DND-41 (cell line): ENCODE results near the gene SLC9A4.

Experiments
- ATAC-seq: fragments of 200-7000 bp; cut with Tn5 transposase; 3 replicates; pipeline ENCODE4 v1.9.1; 2021; ENCODE audit warnings: low read depth; ENCODE audit not compliant: insufficient read depth
- DNase-seq: peaks from one replicate; pipeline ENCODE4 v3.0.0-alpha.2; 2020
- H2AFZ ChIP-seq: 2 replicates; pipeline ENCODE4 v1.6.0; 2012; ENCODE audit warnings: low read depth, low read length
- H3K27ac ChIP-seq: 2 replicates; pipeline ENCODE4 v1.5.1; 2012; ENCODE audit warnings: low read length, inconsistent platforms
- H3K27me3 ChIP-seq: fragments of 200-600 bp; sonication (generic); 2 replicates; pipeline ENCODE4 v1.6.0; 2012; ENCODE audit warnings: low read length, mild to moderate bottlenecking, inconsistent platforms; ENCODE audit not compliant: insufficient read depth, poor library complexity
- H3K36me3 ChIP-seq: 2 replicates; pipeline ENCODE4 v1.5.1; 2012; ENCODE audit warnings: low read length, inconsistent platforms; ENCODE audit not compliant: insufficient read depth
- H3K4me1 ChIP-seq: 2 replicates; pipeline ENCODE4 v1.5.1; 2012; ENCODE audit warnings: mild to moderate bottlenecking, low read length; ENCODE audit not compliant: insufficient read depth
- H3K4me2 ChIP-seq: 2 replicates; pipeline ENCODE4 v1.6.0; 2012; ENCODE audit warnings: mild to moderate bottlenecking, moderate library complexity, low read length, inconsistent platforms; ENCODE audit not compliant: insufficient read depth
- H3K4me3 ChIP-seq, 2 experiments: fragments of 200-600 bp in 1 of 2; shearing (Covaris generic) in 1 of 2; 2 replicates each; pipeline ENCODE4 v1.5.1; 2012 to 2016; ENCODE audit warnings: inconsistent platforms in 2 of 2, low read length in 2 of 2, mild to moderate bottlenecking in 2 of 2, low read depth in 1 of 2, moderate library complexity in 1 of 2
- H3K79me2 ChIP-seq: 2 replicates; pipeline ENCODE4 v1.6.0; 2012; ENCODE audit warnings: low read length, inconsistent platforms; ENCODE audit not compliant: insufficient read depth
- H3K9ac ChIP-seq: 2 replicates; pipeline ENCODE4 v1.6.0; 2012; ENCODE audit warnings: low read depth, mild to moderate bottlenecking, inconsistent platforms, low read length, moderate library complexity
- H3K9me3 ChIP-seq: 2 replicates; pipeline ENCODE4 v1.5.1; 2012; ENCODE audit warnings: low read length, moderate library complexity, mild to moderate bottlenecking, inconsistent platforms; ENCODE audit not compliant: insufficient read depth, severe bottlenecking
- H4K20me1 ChIP-seq: 2 replicates; pipeline ENCODE4 v1.6.0; 2012; ENCODE audit warnings: low read length; ENCODE audit not compliant: insufficient read depth
- EZH2 ChIP-seq: IDR thresholded peaks from 3 replicates; pipeline ENCODE4 v1.6.1; 2012; ENCODE audit warnings: borderline replicate concordance, low read depth, mild to moderate bottlenecking, moderate library complexity, low read length, inconsistent platforms; ENCODE audit not compliant: severe bottlenecking
- TF ChIP-seq, protein P1 (sequence below): IDR thresholded peaks from 2 replicates; pipeline ENCODE4 v1.5.1; 2012; ENCODE audit warnings: borderline replicate concordance, low read length, moderate library complexity, mild to moderate bottlenecking; ENCODE audit not compliant: poor library complexity, severe bottlenecking; ENCODE audit errors: extremely low read depth

Gene SLC9A4

DNA sequence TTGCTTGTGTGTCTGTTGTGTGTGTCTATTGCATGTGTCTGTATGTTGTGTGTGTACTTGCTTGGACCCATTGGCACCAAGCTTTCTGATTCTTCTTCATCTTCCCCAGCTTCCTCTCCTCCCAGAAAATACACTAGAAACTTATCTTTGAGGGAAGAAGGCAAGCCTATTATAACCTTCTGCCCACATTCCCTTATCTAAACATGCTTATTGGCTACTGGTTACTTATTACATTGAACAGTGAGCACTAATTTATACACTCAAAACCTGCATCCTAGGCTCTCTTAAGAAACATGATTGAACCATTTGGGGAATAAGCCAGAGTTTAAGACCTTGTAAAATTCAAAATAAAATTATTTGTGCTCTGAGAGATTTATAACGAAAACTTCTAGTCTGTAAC lies 26.5 kb downstream of the SLC9A4 start:
- Histone ChIP-seq H3K4me2 (no peak overlapping the region), H3K79me2 (no peaks in the 10 kb centered on the region), H3K9me3 (no peaks in the 10 kb centered on the region), H3K36me3 (no peaks in the 10 kb centered on the region), H3K9ac (no peak overlapping the region), H3K4me3 (no peak overlapping the region), H3K27me3 (peaks cover 3% of the 10 kb centered on the region), H3K4me1 (no peaks in the 10 kb centered on the region), H4K20me1 (no peaks in the 10 kb centered on the region), H2AFZ (no peak overlapping the region), H3K27ac (no peak overlapping the region)
- DNase-seq (no peak), ATAC-seq (no peak)
- no peak for TF ChIP-seq EZH2
- TF ChIP-seq, protein P1, sequence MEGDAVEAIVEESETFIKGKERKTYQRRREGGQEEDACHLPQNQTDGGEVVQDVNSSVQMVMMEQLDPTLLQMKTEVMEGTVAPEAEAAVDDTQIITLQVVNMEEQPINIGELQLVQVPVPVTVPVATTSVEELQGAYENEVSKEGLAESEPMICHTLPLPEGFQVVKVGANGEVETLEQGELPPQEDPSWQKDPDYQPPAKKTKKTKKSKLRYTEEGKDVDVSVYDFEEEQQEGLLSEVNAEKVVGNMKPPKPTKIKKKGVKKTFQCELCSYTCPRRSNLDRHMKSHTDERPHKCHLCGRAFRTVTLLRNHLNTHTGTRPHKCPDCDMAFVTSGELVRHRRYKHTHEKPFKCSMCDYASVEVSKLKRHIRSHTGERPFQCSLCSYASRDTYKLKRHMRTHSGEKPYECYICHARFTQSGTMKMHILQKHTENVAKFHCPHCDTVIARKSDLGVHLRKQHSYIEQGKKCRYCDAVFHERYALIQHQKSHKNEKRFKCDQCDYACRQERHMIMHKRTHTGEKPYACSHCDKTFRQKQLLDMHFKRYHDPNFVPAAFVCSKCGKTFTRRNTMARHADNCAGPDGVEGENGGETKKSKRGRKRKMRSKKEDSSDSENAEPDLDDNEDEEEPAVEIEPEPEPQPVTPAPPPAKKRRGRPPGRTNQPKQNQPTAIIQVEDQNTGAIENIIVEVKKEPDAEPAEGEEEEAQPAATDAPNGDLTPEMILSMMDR, result no peak

DNA sequence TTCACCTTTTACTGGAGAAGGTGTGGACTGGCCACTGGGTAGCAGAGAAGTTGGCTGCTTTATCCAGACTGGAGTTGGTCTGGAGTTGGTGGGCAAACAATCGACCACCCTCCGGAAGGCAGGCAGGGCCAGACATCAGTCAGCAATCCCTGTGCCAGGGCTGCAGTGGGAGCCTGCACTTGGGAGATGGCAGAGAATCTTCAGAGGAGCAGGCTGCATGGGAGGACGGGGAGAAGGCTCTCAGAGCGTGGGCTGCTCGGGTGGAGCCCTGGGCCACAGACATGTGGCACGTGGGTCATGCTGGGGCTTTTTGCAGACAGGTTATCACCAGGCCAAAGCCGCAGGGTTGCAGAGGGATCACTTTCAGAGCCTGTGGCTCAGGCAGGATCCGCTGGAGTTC lies 29.6 kb downstream of the SLC9A4 start:
- Histone ChIP-seq H3K4me2 (no peak overlapping the region), H3K36me3 (no peaks in the 10 kb centered on the region), H3K27me3 (no peaks in the 10 kb centered on the region), H3K79me2 (no peaks in the 10 kb centered on the region), H3K27ac (no peak overlapping the region), H3K9me3 (no peaks in the 10 kb centered on the region), H3K4me3 (no peak overlapping the region), H2AFZ (no peak overlapping the region), H4K20me1 (no peaks in the 10 kb centered on the region), H3K9ac (no peak overlapping the region), H3K4me1 (no peaks in the 10 kb centered on the region)
- ATAC-seq (no peak), DNase-seq (no peak)
- TF ChIP-seq EZH2, result no peak
- TF ChIP-seq, protein P1, result no peak

DNA sequence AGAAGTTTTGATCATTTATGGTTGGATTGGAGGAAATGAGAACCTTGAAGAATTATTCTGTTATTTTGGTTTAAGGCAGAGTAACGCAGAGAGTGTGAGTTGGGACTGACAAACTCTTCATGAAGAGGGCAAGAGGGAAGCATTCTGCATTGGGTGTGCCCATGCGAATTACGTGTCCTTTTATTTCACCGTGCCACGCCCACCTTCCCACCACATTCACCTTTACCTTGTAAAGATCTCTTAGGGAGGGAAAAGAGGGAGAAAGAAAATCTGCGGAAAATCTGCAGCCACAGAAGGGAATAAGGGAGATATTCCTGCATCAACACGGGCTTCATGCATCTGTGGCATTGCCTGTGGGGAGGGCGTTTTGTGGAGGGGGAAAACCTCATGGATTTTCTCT lies 31.8 kb downstream of the SLC9A4 start:
- no peaks in the 10 kb centered on the region for H3K36me3 ChIP-seq
- no peaks in the 10 kb centered on the region for H4K20me1 ChIP-seq
- DNase-seq (no peak), ATAC-seq (no peak)
- no peak overlapping the region for H3K4me2 ChIP-seq
- H3K9me3 ChIP-seq, result no peaks in the 10 kb centered on the region
- no peaks in the 10 kb centered on the region for H3K79me2 ChIP-seq
- no peak overlapping the region for H3K4me3 ChIP-seq
- TF ChIP-seq EZH2, result no peak
- TF ChIP-seq, protein P1, result no peak
- H2AFZ ChIP-seq, result no peak overlapping the region
- H3K27me3 ChIP-seq, result peaks cover 3% of the 10 kb centered on the region
- no peaks in the 10 kb centered on the region for H3K4me1 ChIP-seq
- no peak overlapping the region for H3K9ac ChIP-seq
- H3K27ac ChIP-seq, result no peak overlapping the region

DNA sequence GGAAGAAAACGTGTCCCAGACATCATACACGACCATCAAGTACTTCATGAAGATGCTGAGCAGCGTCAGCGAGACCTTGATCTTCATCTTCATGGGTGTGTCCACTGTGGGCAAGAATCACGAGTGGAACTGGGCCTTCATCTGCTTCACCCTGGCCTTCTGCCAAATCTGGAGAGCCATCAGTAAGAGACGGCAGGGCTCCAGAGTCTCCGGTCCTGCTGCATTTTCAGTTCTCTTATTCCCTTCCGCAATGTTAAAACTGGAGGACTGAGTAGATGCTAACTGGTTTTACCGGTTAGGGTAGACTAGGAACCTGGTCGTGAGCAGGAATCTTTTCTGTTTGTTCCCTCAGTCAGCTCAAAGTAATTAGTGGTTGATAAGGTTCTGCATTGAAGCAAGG lies 32.3 kb downstream of the SLC9A4 start:
- H3K4me2 ChIP-seq, result no peak overlapping the region
- ATAC-seq (no peak), DNase-seq (no peak)

More for the DNA sequence above, 32.3 kb downstream of the SLC9A4 start:
- no peaks in the 10 kb centered on the region for H4K20me1 ChIP-seq
- H3K79me2 ChIP-seq, result no peaks in the 10 kb centered on the region
- H3K4me1 ChIP-seq, result no peaks in the 10 kb centered on the region
- TF ChIP-seq, protein P1, result no peak
- TF ChIP-seq EZH2, result no peak
- no peak overlapping the region for H3K27ac ChIP-seq
- peaks cover 5% of the 10 kb centered on the region for H3K27me3 ChIP-seq
- no peak overlapping the region for H2AFZ ChIP-seq
- no peaks in the 10 kb centered on the region for H3K9me3 ChIP-seq
- H3K4me3 ChIP-seq, result no peak overlapping the region
- no peaks in the 10 kb centered on the region for H3K36me3 ChIP-seq
- no peak overlapping the region for H3K9ac ChIP-seq
